HepG2 (cell line): ENCODE results near the gene SPTBN4. TPM values are rescaled to one million over a fixed set of nuclear protein-coding genes. Genes with fewer than 3 reads are reported as not detected.

Source experiments
- ATAC-seq: fragments of 200-7000 bp; cut with Tn5 transposase; 3 replicates; pipeline ENCODE4 v1.9.1; 2020; ENCODE audit warnings: mild to moderate bottlenecking, moderate library complexity
- BruUV-seq: library from RNA; stranded (reverse); fragments of 400-500 nt; replicated peaks from 2 replicates; lab custom pipeline; 2021; lab: Mats Ljungman, UMichigan
- CTCF ChIA-PET: fragments of 300-600 bp; formaldehyde crosslinking; extraction: SDS; loops from one replicate; lab custom pipeline; 2021; ENCODE audit warnings: low total read pairs, inconsistent platforms, low intra/inter-chr PET ratio; lab: Yijun Ruan, JAX
- POLR2A ChIA-PET: fragments of 350-600 bp; sonication (Branson Sonifier 250); formaldehyde crosslinking; loops from one replicate; lab custom pipeline; 2020; ENCODE audit warnings: antibody characterized with exemption, inconsistent platforms; lab: Yijun Ruan, JAX
- DNase-seq: peaks from one replicate; pipeline ENCODE4 v3.0.0-alpha.2; 2015; ENCODE audit warnings: low spot score
- FAIRE-seq: peaks from 3 replicates; lab custom pipeline; 2011; peaks lifted over from hg19 to GRCh38; lab: Jason Lieb, UNC
- H2AFZ ChIP-seq: one replicate; pipeline ENCODE4 v1.6.1; 2011; ENCODE audit warnings: low read length, inconsistent platforms
- H3K27ac ChIP-seq: fragments of 300-600 bp; 3 replicates; pipeline ENCODE4 v1.8.0; 2011; ENCODE audit warnings: mixed run types, mild to moderate bottlenecking, mixed read lengths, low read length, inconsistent platforms; ENCODE audit not compliant: insufficient read depth; ENCODE audit errors: extremely low read length
- H3K27me3 ChIP-seq, 2 experiments: fragments of 200-600 bp in 1 of 2; 2 replicates in 1 of 2; 3 replicates in 1 of 2; pipeline versions ENCODE4 v1.6.0 to v1.8.0; 2011; ENCODE audit warnings: low read length in 2 of 2, mild to moderate bottlenecking in 2 of 2, moderate library complexity in 2 of 2, inconsistent platforms in 1 of 2; ENCODE audit not compliant: insufficient read depth in 2 of 2, control insufficient read depth in 1 of 2
- H3K36me3 ChIP-seq, 2 experiments: fragments of 200-600 bp in 1 of 2; replicated peaks in 1 of 2; 2 replicates in 1 of 2; 3 replicates in 1 of 2; pipeline versions ENCODE4 v1.5.1 to v1.8.0; 2011; ENCODE audit warnings: low read length in 2 of 2, inconsistent platforms in 1 of 2; ENCODE audit not compliant: insufficient read depth in 2 of 2, control insufficient read depth in 1 of 2
- H3K4me1 ChIP-seq: 2 replicates; pipeline ENCODE4 v1.5.1; 2012; ENCODE audit warnings: low read length, inconsistent platforms; ENCODE audit not compliant: insufficient read depth
- H3K4me2 ChIP-seq: 2 replicates; pipeline ENCODE4 v1.6.0; 2011; ENCODE audit warnings: low read depth, low read length, inconsistent platforms
- H3K4me3 ChIP-seq, 3 experiments: fragments of 200-600 bp in 1 of 3; sonication (generic), shearing (Covaris generic) in 1 of 3; replicated peaks in 1 of 3; 2 replicates each; pipeline ENCODE4 v1.5.1; 2011 to 2016; ENCODE audit warnings: low read length in 3 of 3, inconsistent platforms in 2 of 3, low read depth in 2 of 3, mild to moderate bottlenecking in 2 of 3, control low read depth in 1 of 3, mixed read lengths in 1 of 3; ENCODE audit not compliant: insufficient read depth in 1 of 3
- H3K79me2 ChIP-seq: one replicate; pipeline ENCODE4 v1.6.1; 2011; ENCODE audit warnings: low read length, inconsistent platforms; ENCODE audit not compliant: insufficient read depth
- H3K9ac ChIP-seq: 2 replicates; pipeline ENCODE4 v1.6.0; 2011; ENCODE audit warnings: mild to moderate bottlenecking, low read depth, low read length, inconsistent platforms; ENCODE audit not compliant: insufficient read depth
- H3K9me3 ChIP-seq: 2 replicates; pipeline ENCODE4 v1.5.1; 2012; ENCODE audit warnings: mild to moderate bottlenecking, low read length
- H4K20me1 ChIP-seq: 2 replicates; pipeline ENCODE4 v1.6.0; 2011; ENCODE audit warnings: inconsistent platforms, mild to moderate bottlenecking, low read length, moderate library complexity; ENCODE audit not compliant: insufficient read depth
- ATAD3A ChIP-seq: sonication (generic); formaldehyde crosslinking; IDR thresholded peaks from 2 replicates; pipeline ENCODE4 v1.4.0; 2020; ENCODE audit warnings: missing genetic modification reagents
- CHD2 ChIP-seq: IDR thresholded peaks from 2 replicates; pipeline ENCODE4 v1.6.1; 2011; ENCODE audit warnings: low read depth, low read length, improper control_type of control experiment
- CTCF ChIP-seq: sonication (generic); formaldehyde crosslinking; IDR thresholded peaks from 2 replicates; pipeline ENCODE4 v1.5.0; 2020; ENCODE audit warnings: mild to moderate bottlenecking, missing genetic modification reagents, moderate library complexity
- HOXA5 ChIP-seq: sonication (generic); formaldehyde crosslinking; IDR thresholded peaks from 2 replicates; pipeline ENCODE4 v1.4.0; 2020; ENCODE audit warnings: missing genetic modification reagents
- NFKBIZ ChIP-seq: IDR thresholded peaks from 2 replicates; pipeline ENCODE4 v1.6.1; 2018; ENCODE audit warnings: missing genetic modification reagents, missing compliant biosample characterization
- NPAS2 ChIP-seq: sonication (generic); formaldehyde crosslinking; IDR thresholded peaks from 2 replicates; pipeline ENCODE4 v1.8.0; 2022; ENCODE audit warnings: mild to moderate bottlenecking, missing genetic modification reagents, borderline replicate concordance
- NR1H2 ChIP-seq: sonication (generic); formaldehyde crosslinking; IDR thresholded peaks from 2 replicates; pipeline ENCODE4 v1.8.1; 2022; ENCODE audit warnings: low read depth, missing genetic modification reagents, borderline replicate concordance
- RFX1 ChIP-seq: fragments of 450-650 bp; IDR thresholded peaks from 2 replicates; pipeline ENCODE4 v1.6.1; 2017
- SIN3B ChIP-seq: fragments of 150-350 bp; IDR thresholded peaks from 2 replicates; pipeline ENCODE4 v1.6.1; 2014; ENCODE audit warnings: low read length
- SMAD9 ChIP-seq: sonication (generic); formaldehyde crosslinking; IDR thresholded peaks from 2 replicates; pipeline ENCODE4 v1.5.1; 2020; ENCODE audit warnings: mild to moderate bottlenecking, missing genetic modification reagents
- SPEN ChIP-seq: sonication (generic); formaldehyde crosslinking; IDR thresholded peaks from 2 replicates; pipeline ENCODE4 v1.5.1; 2020; ENCODE audit warnings: low read depth, mild to moderate bottlenecking, missing genetic modification reagents
- SYNCRIP ChIP-seq: fragments of 200-400 bp; formaldehyde crosslinking; IDR thresholded peaks from 2 replicates; pipeline ENCODE4 v1.6.1; 2018; ENCODE audit warnings: mild to moderate bottlenecking, low read depth, low read length; ENCODE audit not compliant: insufficient read depth
- TCF12 ChIP-seq, 2 experiments: fragments of 450-650 bp in 1 of 2; sonication (generic) in 1 of 2; formaldehyde crosslinking in 1 of 2; IDR thresholded peaks; 2 replicates each; pipeline versions ENCODE4 v1.6.1 to v1.8.0; 2017 to 2022; ENCODE audit warnings: antibody characterized with exemption in 1 of 2, mild to moderate bottlenecking in 1 of 2, missing genetic modification reagents in 1 of 2, moderate library complexity in 1 of 2
- TCF7L2 ChIP-seq: IDR thresholded peaks from 2 replicates; pipeline ENCODE4 v1.6.1; 2011; ENCODE audit warnings: mild to moderate bottlenecking, low read depth, low read length, moderate library complexity
- THAP11 ChIP-seq: IDR thresholded peaks from 2 replicates; pipeline ENCODE4 v1.6.1; 2016; ENCODE audit warnings: missing biosample characterization, missing genetic modification reagents
- WIZ ChIP-seq: sonication (generic); formaldehyde crosslinking; IDR thresholded peaks from 2 replicates; pipeline ENCODE4 v1.5.1; 2020; ENCODE audit warnings: mild to moderate bottlenecking, missing genetic modification reagents
- ZNF17 ChIP-seq: sonication (generic); formaldehyde crosslinking; IDR thresholded peaks from 2 replicates; pipeline ENCODE4 v1.5.0; 2020; ENCODE audit warnings: mild to moderate bottlenecking, missing genetic modification reagents
- ZNF3 ChIP-seq: IDR thresholded peaks from 2 replicates; pipeline ENCODE4 v1.7.0; 2017; ENCODE audit warnings: inconsistent platforms
- ZNF337 ChIP-seq: sonication (generic); formaldehyde crosslinking; IDR thresholded peaks from 2 replicates; pipeline ENCODE4 v1.5.1; 2020; ENCODE audit warnings: missing genetic modification reagents, low read depth, mild to moderate bottlenecking, borderline replicate concordance
- ZNF484 ChIP-seq: sonication (generic); formaldehyde crosslinking; IDR thresholded peaks from 2 replicates; pipeline ENCODE4 v1.5.1; 2020; ENCODE audit warnings: mild to moderate bottlenecking, low read depth, missing genetic modification reagents, borderline replicate concordance
- ZNF562 ChIP-seq: sonication (generic); formaldehyde crosslinking; IDR thresholded peaks from 2 replicates; pipeline ENCODE4 v1.8.0; 2022; ENCODE audit warnings: missing genetic modification reagents, borderline replicate concordance
- ZNF670 ChIP-seq: sonication (generic); formaldehyde crosslinking; IDR thresholded peaks from 2 replicates; pipeline ENCODE4 v1.8.0; 2022; ENCODE audit warnings: mild to moderate bottlenecking, missing genetic modification reagents, borderline replicate concordance
- WGBS: methylation state at CpG from one replicate; pipeline ENCODE4 v1.1.6; 2017; ENCODE audit warnings: low lambda C conversion rate; 5-methylcytosine and 5-hydroxymethylcytosine counted together
- in situ Hi-C: cut with HindIII; loops from 2 replicates; pipeline ENCODE4 v1.10.0; 2017; ENCODE audit warnings: low pct_unique_long_range_greater_than_20kb; ENCODE audit not compliant: extremely low pct_ligation_motif_present
- intact Hi-C: fragments of 100-400 bp; cut with micrococcal nuclease; formaldehyde crosslinking; loops from one replicate; pipeline ENCODE4 v1.10.0; 2022; ENCODE audit not compliant: unreplicated experiment
- polyA plus RNA-seq, 8 experiments: library from polyadenylated mRNA; depleted of rRNA in 3 of 8; stranded (reverse) in 7 of 8; unstranded in 1 of 8; fragments of >200 nt; fragmentation: Illumina TruSeq in 4 of 8; extraction: Trizol in 4 of 8; gene quantifications; 2 replicates each; pipeline versions ENCODE4 v1.2.1 to v1.2.3, GENCODE V29; 2011 to 2016; ENCODE audit warnings: low read depth in 4 of 8, missing spikeins in 1 of 8, mixed read lengths in 1 of 8; ENCODE audit not compliant: insufficient read depth in 1 of 8
- total RNA-seq, 5 experiments: library from RNA; depleted of rRNA; stranded (reverse); fragments of >200 nt; fragmentation: Illumina TruSeq; extraction: Trizol; gene quantifications; 2 replicates each; pipeline ENCODE4 v1.2.3, GENCODE V29; 2016; ENCODE audit warnings: low read depth in 1 of 5
- TF ChIP-seq, protein P1 (sequence below): sonication (generic); formaldehyde crosslinking; IDR thresholded peaks from 2 replicates; pipeline ENCODE4 v1.5.0; 2020; ENCODE audit warnings: missing genetic modification reagents

The SPTBN4 gene
- total and polyA plus RNA-seq, 2 of the 13 experiments (the other 11 are each of a cell fraction or from before 2014, with no cell fraction given): 0.11 TPM

DNA sequence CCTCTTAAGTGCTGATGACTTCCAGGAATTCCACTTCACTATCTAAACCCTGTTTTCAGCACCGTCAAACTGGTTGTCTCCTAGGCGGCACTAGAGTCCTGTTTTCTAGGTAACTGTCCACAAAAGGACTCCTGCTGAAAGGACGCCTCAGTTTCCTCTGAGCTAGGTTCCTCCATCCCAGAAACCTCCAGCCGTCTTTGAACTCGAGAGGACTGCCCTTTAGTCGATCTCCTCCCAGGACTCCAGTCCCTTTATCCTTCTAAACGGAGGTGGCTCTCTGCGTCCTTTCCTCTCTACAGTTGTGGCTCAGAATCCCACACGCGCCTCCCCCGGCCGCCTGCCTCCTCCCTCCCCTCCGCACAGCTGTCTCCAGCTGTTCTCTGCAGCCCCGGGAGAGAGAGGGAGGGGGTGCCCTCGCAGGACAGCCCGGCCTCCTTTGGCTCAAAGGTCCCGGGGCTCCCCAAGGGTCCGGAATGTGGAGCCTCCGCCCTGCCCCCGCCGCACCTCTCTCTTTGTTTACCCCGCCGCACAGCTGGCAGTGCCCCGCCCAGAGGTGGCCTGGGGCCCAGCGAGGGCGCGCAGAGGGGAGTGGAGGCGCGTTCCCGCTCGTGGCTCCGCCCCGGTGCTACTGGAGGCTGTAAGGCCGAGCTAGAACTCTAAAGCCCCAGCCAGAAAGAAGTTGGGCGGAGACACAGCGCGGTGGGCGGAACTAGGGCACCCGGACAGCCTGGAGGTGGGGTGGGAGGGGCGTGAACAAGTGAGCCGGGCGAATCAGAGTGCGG is 136.8 kb downstream of the SPTBN4 start:
- H3K79me2 ChIP-seq: no peaks in the 10 kb centered on the region
- intact Hi-C loops (no loop called here), in situ Hi-C loops (loop anchor here (5.0 kb wide), 1 partner anchor 71 kb away; no protein-coding TSS in a partner anchor)
- H4K20me1 ChIP-seq: peaks cover 5% of the 10 kb centered on the region
- H3K36me3 ChIP-seq: no peaks in the 10 kb centered on the region
- no peak overlapping the region for H2AFZ ChIP-seq
- peak overlapping the region; percentile 39 for H3K27ac ChIP-seq
- peak overlapping the region; percentile 84 for H3K4me2 ChIP-seq
- CTCF ChIA-PET: interaction anchor here (1.6 to 6.8 kb wide), 2 partner anchors 31 to 54 kb away, joined by 3 to 37 read pairs; no protein-coding TSS in a partner anchor
- no peak overlapping the region for H3K9ac ChIP-seq
- BruUV-seq: no TSS peak
- peak; percentile 79 for ATAC-seq
- POLR2A ChIA-PET: interaction anchor here (0.8 to 2.7 kb wide), 13 partner anchors 9 to 255 kb away, joined by 3 to 11 read pairs (median 3); partner anchors contain the start of genes BLVRB, C19orf47, PLD3 and SERTAD1
- peaks cover 6 to 62% of the 10 kb centered on the region in 2 experiments; a peak in 3 of 5 replicates for H3K27me3 ChIP-seq
- DNase-seq: peak; percentile 96
- peaks cover 73% of the 10 kb centered on the region for H3K4me1 ChIP-seq
- WGBS: under 1% methylated on average over 32 of the region's 43 CpGs
- H3K9me3 ChIP-seq: no peaks in the 10 kb centered on the region
- H3K4me3 ChIP-seq: peak overlapping the region; percentile 20 to 63 (median 39); a peak in 4 of 6 replicates
- FAIRE-seq: peak; percentile 82
- TF ChIP-seq ZNF484 (CRISPR knock-in tag) (no peak), RFX1 (no peak), CTCF (CRISPR knock-in tag) (peak; percentile 39; the same call in 1 of the 2 replicates), CHD2 (no peak), WIZ (CRISPR knock-in tag) (no peak), HOXA5 (peak; percentile 78; the same call in 1 of the 2 replicates), TCF7L2 (no peak), ZNF3 (CRISPR knock-in tag) (no peak), ZNF562 (CRISPR knock-in tag) (no peak), TCF12 (IDR thresholded peaks at IDR 0.05) (no peak), TCF12 (CRISPR knock-in tag; IDR thresholded peaks at IDR 0.05) (peak; percentile 81; the same call in 1 of the 2 replicates), NPAS2 (CRISPR knock-in tag) (no peak), THAP11 (CRISPR knock-in tag) (peak; percentile 82), SPEN (CRISPR knock-in tag) (peak; percentile 75; the same call in 1 of the 2 replicates), SYNCRIP (no peak), ZNF670 (no peak), SMAD9 (CRISPR knock-in tag) (no peak), NFKBIZ (no peak; the same call in 1 of the 2 replicates), ZNF337 (CRISPR knock-in tag) (no peak), NR1H2 (no peak; the same call in 1 of the 2 replicates), SIN3B (peak; percentile 35; the same call in 1 of the 2 replicates), ZNF17 (CRISPR knock-in tag) (no peak), ATAD3A (CRISPR knock-in tag) (no peak)
- TF ChIP-seq, protein P1, sequence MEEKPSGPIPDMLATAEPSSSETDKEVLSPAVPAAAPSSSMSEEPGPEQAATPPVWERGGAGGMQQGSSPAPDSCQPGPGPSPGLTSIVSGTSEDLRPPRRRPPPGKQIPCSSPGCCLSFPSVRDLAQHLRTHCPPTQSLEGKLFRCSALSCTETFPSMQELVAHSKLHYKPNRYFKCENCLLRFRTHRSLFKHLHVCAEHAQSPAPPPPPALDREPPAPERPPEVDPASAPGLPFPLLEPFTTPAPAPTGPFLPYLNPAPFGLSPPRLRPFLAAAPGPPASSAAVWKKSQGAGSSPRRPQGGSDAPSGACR: peak; percentile 88; the same call in 1 of the 2 replicates
